HL-60/S4 (cell line): ENCODE data around the gene VIPR2.

ENCODE experiments used
- in situ Hi-C: fragments of 300-500 bp; cut with MboI; formaldehyde crosslinking; loops from 2 replicates; pipeline ENCODE4 v1.14.3; 2022; ENCODE audit warnings: low sequenced_read_pairs

VIPR2 gene

GRCh38 chr7:159028508-159029401 is 115.9 kb downstream of the VIPR2 start:
- in situ Hi-C loops: no loop called here

DNA sequence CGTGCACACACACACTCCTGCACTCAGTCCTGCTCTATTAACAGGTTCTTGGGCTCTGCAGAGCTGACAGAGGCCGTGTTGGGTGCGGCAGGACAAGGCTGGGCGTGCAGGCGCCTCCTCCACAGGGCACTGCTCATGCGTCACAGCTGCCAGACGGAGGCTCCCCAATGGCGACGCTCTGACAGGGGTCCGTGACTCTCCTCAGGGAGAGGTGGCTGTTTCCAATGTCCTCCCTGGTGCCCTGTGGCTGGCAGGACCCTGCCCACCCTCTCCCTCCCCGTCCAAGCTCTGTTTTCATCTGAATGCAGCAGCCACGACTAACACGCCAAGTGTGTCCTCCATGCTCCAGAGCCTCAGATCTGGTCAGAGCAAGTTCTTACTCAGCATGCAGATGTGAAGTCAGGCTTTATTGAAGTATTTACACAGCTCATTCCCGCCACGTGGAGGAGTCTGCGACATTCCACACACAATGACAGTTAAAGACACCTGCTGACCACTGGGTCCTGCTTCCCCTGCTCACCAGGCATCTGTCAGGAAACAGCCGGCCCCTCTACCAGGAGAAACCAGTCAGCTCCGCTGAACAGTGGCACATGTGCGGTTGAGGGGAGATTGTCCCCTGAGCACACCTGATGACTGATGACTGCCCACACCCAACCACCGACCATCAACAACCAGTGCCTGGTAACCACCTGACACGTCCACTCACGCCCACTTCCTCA is 116.7 kb downstream of the VIPR2 start:
- in situ Hi-C loops: no loop called here

DNA sequence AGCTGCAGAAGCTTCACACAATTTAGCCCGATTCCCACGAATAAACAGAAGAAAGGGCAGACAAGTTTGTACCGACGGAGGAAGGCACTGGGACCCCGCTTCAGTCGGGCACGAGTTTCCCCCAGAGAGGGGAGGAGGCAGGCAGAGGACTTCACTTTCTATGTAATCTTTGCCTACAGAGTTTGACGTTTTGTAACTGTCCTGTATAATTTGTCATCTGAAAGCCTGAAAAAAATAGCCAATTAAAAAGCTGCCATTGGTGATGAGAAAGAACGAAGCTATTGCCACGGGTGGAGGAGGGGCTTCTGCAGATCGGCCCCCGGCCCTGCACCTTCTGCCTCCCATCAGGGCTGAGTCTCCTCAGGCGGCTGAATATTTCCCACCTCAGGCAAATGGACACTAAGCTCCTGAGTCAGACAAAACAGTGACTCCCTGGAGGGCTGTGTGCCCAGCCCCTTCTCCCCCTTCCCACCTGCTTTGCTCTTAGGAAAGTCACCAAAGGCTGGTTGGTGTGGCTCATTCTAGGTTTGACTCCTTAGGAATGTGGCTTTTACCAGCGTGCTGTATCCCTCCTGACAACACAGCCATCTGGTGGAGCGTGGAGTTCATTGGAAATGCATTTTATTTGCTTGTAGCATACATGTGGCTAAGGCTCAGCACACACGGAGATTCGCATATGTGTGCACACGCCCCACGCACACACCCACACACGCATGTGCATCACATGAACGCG is 117.4 kb downstream of the VIPR2 start:
- in situ Hi-C loops: no loop called here

DNA sequence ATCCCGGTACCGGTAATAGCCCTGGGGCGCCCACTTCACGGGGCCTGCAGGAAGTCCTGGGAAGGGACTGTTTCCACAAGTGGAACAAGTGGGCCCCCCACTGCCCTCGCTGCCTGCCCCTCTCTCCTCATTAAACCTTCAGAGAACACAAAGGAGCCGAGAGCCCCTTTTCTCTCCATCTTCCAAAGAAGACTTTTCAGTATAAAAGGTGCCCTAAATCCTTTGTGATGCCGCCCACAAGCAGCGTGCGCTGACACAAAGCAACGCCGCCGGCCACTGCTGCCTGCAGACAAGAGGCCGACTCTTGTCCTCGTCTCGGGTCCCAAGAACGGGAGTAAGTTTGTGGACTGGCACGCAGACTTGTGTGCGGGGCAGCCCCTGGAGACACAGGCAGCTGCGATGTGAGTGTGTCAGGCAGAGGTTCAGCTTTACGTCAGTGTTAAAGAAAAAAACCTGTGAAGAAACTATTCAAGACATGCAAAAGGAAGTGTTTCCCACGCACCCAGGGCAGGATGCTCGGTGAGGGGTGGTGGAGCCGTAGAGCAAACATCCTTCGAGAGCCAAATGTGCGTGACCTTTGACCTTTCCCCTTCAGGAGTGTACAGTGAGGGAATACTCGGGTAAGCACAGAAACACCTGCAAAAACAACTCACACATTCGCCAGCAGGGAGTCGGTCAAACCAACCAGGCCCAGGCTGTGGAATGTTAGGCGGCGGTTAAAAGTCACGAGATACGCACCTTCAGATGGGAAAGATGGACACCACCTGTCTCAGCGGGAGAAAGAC is 118.2 kb downstream of the VIPR2 start:
- in situ Hi-C loops: no loop called here

GRCh38 chr7:159025161-159025779 is 119.4 kb downstream of the VIPR2 start:
- in situ Hi-C loops: no loop called here

DNA sequence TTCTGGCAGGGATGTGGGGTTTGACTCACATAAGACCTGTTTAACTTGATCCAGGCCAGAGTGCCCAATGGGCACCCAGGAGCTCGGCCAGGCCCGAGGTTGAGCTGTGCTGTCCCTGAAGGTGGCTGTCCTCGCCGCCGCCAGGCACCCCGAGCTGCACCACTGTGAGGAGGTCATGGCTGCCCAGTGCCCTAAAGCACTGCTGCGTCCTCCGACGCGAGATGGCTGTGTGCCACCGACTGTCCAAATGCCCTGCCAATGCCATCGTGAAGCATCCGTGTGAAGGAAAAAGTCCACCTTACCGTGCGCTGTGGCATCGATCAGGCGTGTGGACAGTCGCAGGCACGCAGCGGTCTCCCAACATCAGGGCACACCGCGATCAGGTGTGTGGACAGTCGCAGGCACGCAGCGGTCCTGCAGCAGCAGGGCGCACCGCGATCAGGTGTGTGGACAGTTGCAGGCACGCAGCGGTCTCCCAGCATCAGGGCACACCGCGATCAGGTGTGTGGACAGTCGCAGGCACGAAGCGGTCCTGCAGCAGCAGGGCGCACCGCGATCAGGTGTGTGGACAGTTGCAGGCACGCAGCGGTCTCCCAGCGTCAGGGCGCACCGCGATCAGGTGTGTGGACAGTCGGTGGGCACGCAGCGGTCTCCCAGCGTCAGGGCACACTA is 120.3 kb downstream of the VIPR2 start:
- in situ Hi-C loops: no loop called here

DNA sequence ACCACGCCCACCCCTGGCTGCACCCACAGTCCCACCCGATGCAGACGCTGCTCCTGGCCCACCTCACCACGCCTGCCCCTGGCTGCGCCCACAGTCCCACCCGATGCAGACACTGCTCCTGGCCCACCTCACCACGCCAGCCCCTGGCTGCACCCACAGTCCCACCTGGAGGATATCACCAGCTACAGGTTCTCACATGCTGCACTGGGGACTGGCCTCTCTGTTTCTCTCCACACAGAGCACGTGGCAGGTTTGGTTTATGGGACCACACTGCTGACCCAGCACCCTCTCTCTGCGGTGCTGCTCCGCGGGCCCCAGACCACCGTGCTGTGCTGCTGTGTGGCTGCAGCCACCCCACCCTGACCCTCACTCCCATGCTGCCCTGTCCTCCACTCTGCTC is 120.9 kb downstream of the VIPR2 start:
- in situ Hi-C loops: no loop called here

- in situ Hi-C loops: no loop called here
These were observed 121.5 kb downstream of the VIPR2 start for GRCh38 chr7:159023206-159023605.

DNA sequence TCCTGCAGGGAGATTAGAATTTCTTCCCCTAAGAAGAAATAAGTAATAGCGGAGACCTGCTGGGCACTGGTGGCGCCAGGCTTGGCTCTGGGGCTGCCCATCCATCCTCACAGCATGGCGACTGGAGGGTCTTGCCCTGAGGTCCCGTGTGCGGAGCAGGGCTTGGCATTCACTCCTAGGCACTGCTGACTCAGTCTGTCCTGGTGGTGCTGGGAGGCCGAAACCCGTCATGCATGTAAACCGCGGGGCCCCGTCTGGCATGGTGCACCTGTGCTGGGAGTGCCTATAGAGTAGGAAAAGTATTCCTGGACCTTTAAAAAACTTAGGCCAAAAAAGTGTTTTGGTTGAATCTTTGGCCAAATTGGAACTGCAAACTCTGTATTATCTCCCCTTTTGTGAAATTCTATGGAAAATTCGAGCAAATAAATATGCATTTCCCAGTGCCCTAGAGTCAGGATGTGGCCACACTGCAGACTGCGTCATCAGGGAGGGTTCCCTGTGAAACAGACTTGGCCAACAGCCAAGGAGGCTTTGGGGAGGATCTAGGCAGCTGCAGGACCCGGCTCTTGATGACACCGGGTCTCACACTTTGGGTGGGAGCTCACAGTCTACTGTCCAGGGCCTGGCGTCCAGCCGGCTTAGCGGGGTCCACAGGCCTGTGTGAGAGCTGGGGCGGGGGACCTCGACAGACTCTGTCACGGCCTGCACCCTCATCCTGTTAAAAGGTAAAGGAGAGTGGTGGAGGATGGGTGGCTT is 122.3 kb downstream of the VIPR2 start:
- in situ Hi-C loops: no loop called here

- in situ Hi-C loops: no loop called here
These were observed 123.7 kb downstream of the VIPR2 start for GRCh38 chr7:159020987-159021386.

DNA sequence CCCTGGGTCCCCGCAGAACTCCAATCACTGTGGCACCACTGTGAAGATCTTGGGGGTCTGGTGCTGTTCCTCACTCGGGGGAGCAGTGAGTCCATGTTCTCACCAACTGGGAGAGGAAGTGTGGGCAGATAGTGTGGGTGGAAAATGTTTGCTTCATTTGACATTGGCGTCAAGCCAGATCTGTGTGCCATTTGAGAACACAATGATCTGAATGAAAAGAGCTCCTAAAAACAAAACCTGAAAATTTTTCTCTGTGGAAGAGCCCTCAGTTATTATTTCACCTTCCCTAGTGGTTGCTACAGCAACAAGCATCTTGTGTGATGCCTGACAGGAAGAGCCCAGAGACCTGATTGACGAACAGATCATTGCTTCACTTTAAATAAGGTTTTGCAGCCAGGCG is 125.6 kb downstream of the VIPR2 start:
- in situ Hi-C loops: no loop called here

DNA sequence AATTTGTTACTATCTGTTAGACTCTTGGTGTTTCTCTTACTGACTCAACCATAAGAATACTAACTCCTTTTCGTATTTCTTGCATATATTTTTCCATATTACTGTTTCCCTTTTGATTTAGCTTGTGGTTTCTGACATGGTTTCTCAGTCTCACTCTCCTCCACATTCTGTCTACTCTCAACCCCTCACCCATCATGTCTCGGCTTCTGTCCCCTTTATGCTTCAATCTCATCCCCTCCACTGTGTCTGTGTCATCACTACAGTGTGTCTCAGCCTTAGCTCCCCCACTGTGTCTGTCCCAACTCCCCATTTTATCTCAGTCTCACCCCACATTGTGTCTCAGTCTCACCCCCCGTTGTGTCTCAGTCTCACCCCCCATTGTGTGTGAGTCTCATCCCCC is 126.9 kb downstream of the VIPR2 start:
- in situ Hi-C loops: no loop called here

- in situ Hi-C loops: no loop called here
These were observed 127.5 kb downstream of the VIPR2 start for GRCh38 chr7:159017210-159017609.

DNA sequence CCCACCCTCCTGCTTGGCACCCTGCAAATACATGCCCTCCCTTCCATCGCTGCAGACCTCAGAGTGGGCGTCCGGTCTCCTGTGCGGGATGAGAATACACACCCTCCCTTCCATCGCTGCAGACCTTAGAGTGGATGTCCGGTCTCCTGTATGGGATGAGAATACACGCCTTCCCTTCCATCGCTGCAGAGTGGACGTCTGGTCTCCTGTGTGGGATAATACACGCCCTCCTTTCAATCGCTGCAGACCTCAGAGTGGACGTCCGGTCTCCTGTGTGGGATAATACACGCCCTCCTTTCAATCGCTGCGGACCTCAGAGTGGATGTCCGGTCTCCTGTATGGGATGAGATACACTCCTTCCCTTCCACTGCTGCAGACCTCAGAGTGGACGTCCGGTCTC is 128.1 kb downstream of the VIPR2 start:
- in situ Hi-C loops: no loop called here

DNA sequence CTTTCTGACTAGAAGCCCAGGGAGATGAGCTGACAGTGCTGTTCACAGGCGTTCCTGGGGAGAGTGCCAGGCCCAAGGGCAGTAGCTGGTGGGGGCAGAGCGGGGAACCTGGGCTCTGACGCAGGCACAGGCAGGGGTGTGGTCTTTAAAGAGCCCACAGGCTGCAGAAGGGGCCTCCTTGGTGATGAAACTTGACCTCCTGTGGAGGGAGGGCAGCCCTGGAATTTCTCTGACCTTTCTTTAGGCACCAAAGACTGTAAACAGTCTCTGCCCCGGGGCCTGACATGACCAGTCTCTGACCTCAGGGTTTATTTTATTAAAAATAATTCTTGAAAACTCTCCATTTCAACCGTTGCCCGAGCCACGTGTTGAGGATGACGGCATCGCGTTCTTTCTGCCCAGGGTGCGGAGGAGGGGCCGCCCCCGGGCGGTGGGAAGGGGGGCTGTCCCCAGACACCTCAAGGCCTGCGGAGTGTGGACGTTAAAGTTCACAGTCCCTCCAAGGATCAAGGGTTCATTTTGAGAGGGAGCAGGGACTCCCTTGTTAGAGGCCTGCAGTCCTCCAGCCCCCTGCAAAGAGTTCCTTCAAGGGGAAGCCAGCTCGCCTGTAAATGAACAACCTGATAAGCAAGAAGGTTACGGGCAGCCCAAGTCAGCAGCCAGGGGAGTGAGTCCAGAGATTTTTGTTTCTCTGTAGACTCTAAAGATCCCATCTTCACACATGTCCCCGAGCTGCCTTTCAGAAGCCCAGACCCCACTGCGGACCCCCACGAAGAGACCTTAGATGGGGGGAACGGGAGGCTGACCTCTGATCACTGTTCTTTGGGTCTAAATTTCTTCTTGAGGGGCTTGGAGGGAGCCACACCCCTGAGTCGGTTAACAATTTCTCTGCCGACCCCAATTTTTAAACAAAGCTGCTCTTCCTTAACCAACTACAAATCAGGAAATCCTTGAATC is 128.9 kb downstream of the VIPR2 start:
- in situ Hi-C loops: no loop called here

GRCh38 chr7:159015081-159015453 is 129.6 kb downstream of the VIPR2 start:
- in situ Hi-C loops: no loop called here

DNA sequence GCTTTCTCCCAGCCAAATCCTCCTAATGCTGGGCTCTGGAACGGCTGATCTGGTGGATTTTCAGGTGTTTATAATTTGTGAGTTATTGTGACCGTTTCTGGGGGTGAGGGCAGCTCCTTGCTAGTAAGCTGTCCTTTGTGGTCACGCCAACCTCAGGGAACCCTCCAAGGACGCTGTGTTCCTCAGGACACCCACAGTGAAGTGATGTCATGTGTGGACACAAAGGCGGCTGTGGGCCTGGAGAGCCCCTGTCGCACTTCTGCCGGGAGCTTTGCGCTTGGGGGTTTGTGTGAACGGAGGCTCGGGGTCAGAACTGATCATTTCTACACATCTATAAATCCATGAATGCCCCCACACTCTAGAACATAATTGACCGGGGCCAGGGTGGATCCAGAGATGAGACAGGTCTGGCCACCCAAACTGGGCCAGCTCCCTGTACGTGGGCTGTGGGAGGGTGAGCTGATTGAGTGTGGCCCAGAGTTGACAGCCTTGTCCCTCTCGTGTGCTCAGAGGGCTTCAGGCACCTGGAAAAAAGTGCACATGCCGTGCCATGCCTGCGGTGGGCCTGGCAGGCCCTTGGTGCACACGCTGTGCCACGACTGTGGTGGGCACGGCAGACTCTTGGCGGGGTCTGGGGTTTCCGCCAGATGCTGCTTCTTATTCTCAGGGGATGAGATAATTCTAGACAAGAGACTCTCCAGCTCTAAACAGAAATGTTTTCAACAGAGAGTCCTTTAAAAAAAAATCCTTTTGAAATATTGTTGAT is 130.2 kb downstream of the VIPR2 start:
- in situ Hi-C loops: no loop called here
